CD4-positive, alpha-beta memory T cell (primary cell): ENCODE measurements around the gene BSN. TPM values are rescaled to one million over a fixed set of nuclear protein-coding genes. Genes with fewer than 3 reads are reported as not detected.
A peak's percentile ranks its signal among the peaks of the same experiment; 100 is the strongest.

Experiments
- CTCF ChIA-PET: fragments of 350-600 bp; sonication (Branson Sonifier 250); formaldehyde crosslinking; loops from one replicate; lab custom pipeline; 2021; ENCODE audit warnings: inconsistent platforms; ENCODE audit not compliant: partially characterized antibody; lab: Charles Lee
- POLR2A ChIA-PET: fragments of 350-600 bp; sonication (Branson Sonifier 250); formaldehyde crosslinking; loops from one replicate; lab custom pipeline; 2021; ENCODE audit not compliant: partially characterized antibody; lab: Charles Lee
- DNase-seq, 5 donors: peaks; one replicate each; pipeline versions ENCODE4 v3.0.0 to v3.0.0-alpha.2; 2020 to 2022; ENCODE audit warnings: mixed read lengths in 1 of 5
- H3K27ac ChIP-seq: one replicate; pipeline ENCODE4 v1.7.0; 2013; ENCODE audit warnings: low read depth, low read length
- H3K27me3 ChIP-seq: 2 replicates; pipeline ENCODE4 v1.7.0; 2013; ENCODE audit warnings: mild to moderate bottlenecking, low read length, moderate library complexity; ENCODE audit not compliant: insufficient read depth
- H3K36me3 ChIP-seq: 2 replicates; pipeline ENCODE4 v1.7.0; 2013; ENCODE audit warnings: mild to moderate bottlenecking, low read length, moderate library complexity; ENCODE audit not compliant: insufficient read depth
- H3K4me1 ChIP-seq: 2 replicates; pipeline ENCODE4 v1.7.0; 2013; ENCODE audit warnings: mild to moderate bottlenecking, low read length, moderate library complexity; ENCODE audit not compliant: insufficient read depth
- H3K4me3 ChIP-seq, 2 donors: one replicate each; pipeline ENCODE4 v1.7.0; 2013; ENCODE audit warnings: low read length in 2 of 2, mild to moderate bottlenecking in 1 of 2
- H3K9me3 ChIP-seq, 2 donors: one replicate each; pipeline ENCODE4 v1.7.0; 2013; ENCODE audit warnings: low read length in 2 of 2, control low read depth in 1 of 2; ENCODE audit not compliant: control insufficient read depth in 1 of 2
- H3K27ac Mint-ChIP-seq, 7 donors: one replicate each; pipeline ENCODE4 v1.8.0; 2020 to 2021; ENCODE audit warnings: mixed read lengths in 7 of 7, mild to moderate bottlenecking in 6 of 7, inconsistent platforms in 3 of 7, moderate library complexity in 3 of 7
- H3K27me3 Mint-ChIP-seq, 2 donors: one replicate each; pipeline ENCODE4 v1.8.0; 2020 to 2021; ENCODE audit warnings: mixed read lengths in 2 of 2
- H3K36me3 Mint-ChIP-seq, 2 donors: one replicate each; pipeline ENCODE4 v1.8.0; 2020 to 2021; ENCODE audit warnings: mixed read lengths in 2 of 2, inconsistent platforms in 1 of 2, mild to moderate bottlenecking in 1 of 2
- H3K4me1 Mint-ChIP-seq, 4 donors: one replicate each; pipeline ENCODE4 v1.8.0; 2020 to 2021; ENCODE audit warnings: mixed read lengths in 4 of 4, mild to moderate bottlenecking in 1 of 4
- H3K4me3 Mint-ChIP-seq, 8 donors: one replicate each; pipeline ENCODE4 v1.8.0; 2020 to 2021; ENCODE audit warnings: mixed read lengths in 8 of 8, mild to moderate bottlenecking in 7 of 8, moderate library complexity in 6 of 8, inconsistent platforms in 3 of 8
- H3K9me3 Mint-ChIP-seq, 8 donors: one replicate each; pipeline ENCODE4 v1.8.0; 2020 to 2021; ENCODE audit warnings: mixed read lengths in 8 of 8, mild to moderate bottlenecking in 5 of 8, inconsistent platforms in 3 of 8, moderate library complexity in 1 of 8
- intact Hi-C: fragments of 100-400 bp; cut with micrococcal nuclease; formaldehyde crosslinking; loops from one replicate; pipeline ENCODE4 v1.15.1; 2023
- polyA plus RNA-seq, 2 donors: library from polyadenylated mRNA; unstranded; fragments of 300-500 nt; fragmentation: Illumina TruSeq; gene quantifications; one replicate each; pipeline ENCODE4 v1.2.3, GENCODE V29; 2021
- total RNA-seq, 2 experiments: library from RNA; stranded (reverse); gene quantifications; one replicate each; pipeline ENCODE4 v1.2.3, GENCODE V29; 2021

BSN gene
- total and polyA plus RNA-seq, 4 experiments from 2014 or later = 0.01 to 0.15 (median 0.06) TPM; not detected in 1

GRCh38 chr3:49663831-49664230 lies 109.6 kb downstream of the BSN start:
- DNase-seq = no peak
- intact Hi-C loops = no loop called here
- Histone ChIP-seq H3K9me3 (no peaks in the 10 kb centered on the region), H3K4me3 (no peak overlapping the region), H3K36me3 (no peaks in the 10 kb centered on the region), H3K27ac (no peak overlapping the region), H3K27me3 (no peaks in the 10 kb centered on the region), H3K4me1 (no peaks in the 10 kb centered on the region)
- ChIA-PET POLR2A (no interaction called here), CTCF (interaction anchor here (5.5 kb wide), 1 partner anchor 124 kb away, joined by 44 read pairs; no protein-coding TSS in a partner anchor)
- Mint-ChIP-seq H3K9me3 (peaks cover 0 to 2% (median 0%) of the 10 kb centered on the region in 8 donors), H3K4me1 (no peaks in the 10 kb centered on the region), H3K27ac (no peak overlapping the region), H3K36me3 (no peaks in the 10 kb centered on the region), H3K27me3 (peaks cover 0 to 2% of the 10 kb centered on the region in 2 donors), H3K4me3 (no peak overlapping the region)

GRCh38 chr3:49664300-49664699 lies 110.0 kb downstream of the BSN start:
- Histone ChIP-seq H3K4me1 (no peaks in the 10 kb centered on the region), H3K9me3 (no peaks in the 10 kb centered on the region), H3K27me3 (no peaks in the 10 kb centered on the region), H3K36me3 (no peaks in the 10 kb centered on the region), H3K4me3 (no peak overlapping the region), H3K27ac (no peak overlapping the region)
- Mint-ChIP-seq H3K9me3 (peaks cover 0 to 2% (median 0%) of the 10 kb centered on the region in 8 donors), H3K27ac (peak overlapping the region in 1 of 7 donors; percentile 13), H3K4me1 (no peaks in the 10 kb centered on the region), H3K27me3 (peaks cover 0 to 2% of the 10 kb centered on the region in 2 donors), H3K4me3 (no peak overlapping the region), H3K36me3 (no peaks in the 10 kb centered on the region)
- CTCF ChIA-PET = interaction anchor here (5.5 kb wide), 1 partner anchor 124 kb away, joined by 44 read pairs; no protein-coding TSS in a partner anchor
- no peak for DNase-seq
- POLR2A ChIA-PET = no interaction called here
- intact Hi-C loops = no loop called here

GRCh38 chr3:49665822-49666519 lies 111.7 kb downstream of the BSN start:
- Histone ChIP-seq H3K36me3 (no peaks in the 10 kb centered on the region), H3K27me3 (no peaks in the 10 kb centered on the region), H3K4me1 (no peaks in the 10 kb centered on the region), H3K9me3 (no peaks in the 10 kb centered on the region), H3K4me3 (no peak overlapping the region), H3K27ac (no peak overlapping the region)
- ChIA-PET POLR2A (interaction anchor here (0.9 kb wide), 1 partner anchor 125 kb away, joined by 3 read pairs; no protein-coding TSS in a partner anchor), CTCF (interaction anchor here (1.3 to 5.5 kb wide), 2 partner anchors 126 to 129 kb away, joined by 6 to 44 read pairs; no protein-coding TSS in a partner anchor)
- Mint-ChIP-seq H3K27me3 (no peaks in the 10 kb centered on the region), H3K4me3 (no peak overlapping the region), H3K4me1 (no peaks in the 10 kb centered on the region), H3K9me3 (peaks cover 0 to 2% (median 0%) of the 10 kb centered on the region in 8 donors), H3K27ac (no peak overlapping the region), H3K36me3 (no peaks in the 10 kb centered on the region)
- intact Hi-C loops = no loop called here
- no peak for DNase-seq

GRCh38 chr3:49666592-49666991 lies 112.3 kb downstream of the BSN start:
- Histone ChIP-seq H3K4me1 (no peaks in the 10 kb centered on the region), H3K4me3 (no peak overlapping the region), H3K27me3 (no peaks in the 10 kb centered on the region), H3K36me3 (no peaks in the 10 kb centered on the region), H3K27ac (no peak overlapping the region), H3K9me3 (no peaks in the 10 kb centered on the region)
- H3K9me3 Mint-ChIP-seq = peaks cover 0 to 2% (median 0%) of the 10 kb centered on the region in 8 donors
- no peaks in the 10 kb centered on the region for H3K27me3 Mint-ChIP-seq
- ChIA-PET CTCF (interaction anchor here (1.3 to 5.5 kb wide), 2 partner anchors 127 to 129 kb away, joined by 6 to 44 read pairs; no protein-coding TSS in a partner anchor), POLR2A (interaction anchor here (0.9 kb wide), 1 partner anchor 126 kb away, joined by 3 read pairs; no protein-coding TSS in a partner anchor)
- no peak overlapping the region for H3K27ac Mint-ChIP-seq
- H3K36me3 Mint-ChIP-seq = no peaks in the 10 kb centered on the region
- no peak for DNase-seq
- no peak overlapping the region for H3K4me3 Mint-ChIP-seq
- intact Hi-C loops = no loop called here
- peaks cover 0 to 1% (median under 1%) of the 10 kb centered on the region in 4 donors for H3K4me1 Mint-ChIP-seq

- Histone ChIP-seq H3K27me3 (no peaks in the 10 kb centered on the region), H3K36me3 (no peaks in the 10 kb centered on the region), H3K4me3 (no peak overlapping the region), H3K9me3 (no peaks in the 10 kb centered on the region), H3K4me1 (peaks cover 5% of the 10 kb centered on the region), H3K27ac (no peak overlapping the region)
- Mint-ChIP-seq H3K4me3 (no peak overlapping the region), H3K9me3 (peaks cover 0 to 2% (median 0%) of the 10 kb centered on the region in 8 donors), H3K27ac (no peak overlapping the region), H3K4me1 (peaks cover 4 to 9% (median 6%) of the 10 kb centered on the region in 4 donors), H3K36me3 (no peaks in the 10 kb centered on the region), H3K27me3 (no peaks in the 10 kb centered on the region)
- intact Hi-C loops = no loop called here
- ChIA-PET POLR2A (no interaction called here), CTCF (interaction anchor here (5.5 kb wide), 1 partner anchor 128 kb away, joined by 44 read pairs; no protein-coding TSS in a partner anchor)
- no peak for DNase-seq
These were observed 113.6 kb downstream of the BSN start for GRCh38 chr3:49667701-49668413.

GRCh38 chr3:49668414-49668797 lies 114.1 kb downstream of the BSN start:
- POLR2A ChIA-PET = interaction anchor here (1.6 kb wide), 1 partner anchor 129 kb away, joined by 9 read pairs; no protein-coding TSS in a partner anchor
- H3K27me3 ChIP-seq = no peaks in the 10 kb centered on the region
- Mint-ChIP-seq H3K36me3 (no peaks in the 10 kb centered on the region), H3K9me3 (peaks cover 0 to 2% (median 0%) of the 10 kb centered on the region in 8 donors), H3K27ac (no peak overlapping the region), H3K4me1 (peaks cover 7 to 13% (median 9%) of the 10 kb centered on the region in 4 donors), H3K27me3 (no peaks in the 10 kb centered on the region), H3K4me3 (no peak overlapping the region)
- H3K4me3 ChIP-seq = no peak overlapping the region
- peaks cover 9% of the 10 kb centered on the region for H3K4me1 ChIP-seq
- H3K27ac ChIP-seq = no peak overlapping the region
- CTCF ChIA-PET = interaction anchor here (1.1 to 5.5 kb wide), 3 partner anchors 102 to 129 kb away, joined by 4 to 319 read pairs (median 44); no protein-coding TSS in a partner anchor
- intact Hi-C loops = no loop called here
- DNase-seq = no peak
- H3K36me3 ChIP-seq = no peaks in the 10 kb centered on the region
- H3K9me3 ChIP-seq = no peaks in the 10 kb centered on the region
